Esophagus muscularis mucosa (tissue), 4 donors: ENCODE measurements around the gene DRD3. TPM values are rescaled to one million over a fixed set of nuclear protein-coding genes. Genes with fewer than 3 reads are reported as not detected.

Experiments
- DNase-seq: peaks from one replicate; pipeline ENCODE4 v3.0.0-alpha.2; 2017; ENCODE audit errors: extremely low spot score
- H3K27ac ChIP-seq, 4 donors: fragments of 200-600 bp; sonication (generic); replicated peaks in 1 of 4; 1 replicate in 3 of 4; 2 replicates in 1 of 4; pipeline ENCODE4 v1.5.1; 2016 to 2019; ENCODE audit warnings: mild to moderate bottlenecking in 1 of 4
- H3K27me3 ChIP-seq, 4 donors: fragments of 200-600 bp; sonication (generic); one replicate each; pipeline versions ENCODE4 v1.5.1 to v1.6.0; 2016 to 2019
- H3K36me3 ChIP-seq, 4 donors: fragments of 200-600 bp; sonication (generic); one replicate each; pipeline ENCODE4 v1.5.1; 2016 to 2019
- H3K4me1 ChIP-seq, 4 donors: fragments of 200-600 bp; sonication (generic); one replicate each; pipeline ENCODE4 v1.5.1; 2016 to 2019
- H3K4me3 ChIP-seq, 4 donors: fragments of 200-600 bp; sonication (generic); 1 replicate in 2 of 4; 2 replicates in 2 of 4; pipeline ENCODE4 v1.5.1; 2016 to 2019; ENCODE audit warnings: mild to moderate bottlenecking in 4 of 4, moderate library complexity in 1 of 4
- H3K9me3 ChIP-seq, 4 donors: fragments of 200-600 bp; sonication (generic); 1 replicate in 3 of 4; 2 replicates in 1 of 4; pipeline ENCODE4 v1.5.1; 2016 to 2019
- EP300 ChIP-seq: sonication (generic); formaldehyde crosslinking; IDR thresholded peaks from one replicate; pipeline ENCODE4 v1.6.1; 2017; ENCODE audit warnings: antibody characterized with exemption
- POLR2A ChIP-seq: fragments of 450-650 bp; IDR thresholded peaks from one replicate; pipeline ENCODE4 v1.6.1; 2017; ENCODE audit warnings: antibody characterized with exemption, moderate library complexity, mild to moderate bottlenecking, low read depth
- POLR2AphosphoS5 ChIP-seq, 2 donors: sonication (generic); formaldehyde crosslinking; IDR thresholded peaks; one replicate each; pipeline ENCODE4 v1.6.1; 2017; ENCODE audit warnings: antibody characterized with exemption in 2 of 2
- WGBS: methylation state at CpG from one replicate; pipeline ENCODE4 v1.1.5; 2018; 5-methylcytosine and 5-hydroxymethylcytosine counted together
- intact Hi-C: fragments of 100-400 bp; cut with DNase I; formaldehyde crosslinking; loops from one replicate; pipeline ENCODE4 v1.15.1; 2023
- total RNA-seq, 4 donors: library from RNA; depleted of rRNA; stranded (reverse); fragments of >200 nt; gene quantifications; one replicate each; pipeline versions ENCODE4 v1.1.0 to v1.2.1, GENCODE V29; 2016
- TF ChIP-seq, protein P1 (sequence below), 3 experiments: fragments of 200-600 bp in 2 of 3; fragments of 450-650 bp in 1 of 3; sonication (generic) in 2 of 3; IDR thresholded peaks; one replicate each; pipeline ENCODE4 v1.5.1; 2017 to 2019; ENCODE audit warnings: antibody characterized with exemption in 3 of 3, mild to moderate bottlenecking in 2 of 3, moderate library complexity in 1 of 3

The DRD3 gene
- total RNA-seq, 4 donors from 2014 or later, result not detected

DNA sequence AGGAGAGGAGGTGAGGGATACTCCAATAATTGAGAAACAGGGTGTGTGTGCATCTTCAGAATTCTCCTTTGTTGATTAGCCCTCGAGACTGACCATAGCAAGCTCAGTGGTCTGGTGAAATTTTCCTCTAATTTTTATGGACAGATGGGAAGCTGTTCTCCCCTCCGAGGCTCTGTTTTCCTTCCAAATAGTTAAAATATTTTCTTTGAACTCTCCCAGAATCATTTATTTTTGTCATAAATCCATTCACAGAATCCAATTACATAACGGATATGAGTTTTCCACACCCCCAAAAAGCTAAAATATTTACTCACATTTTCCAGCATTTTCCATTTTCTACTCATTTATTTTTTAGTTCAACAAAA, 85.9 kb downstream of the DRD3 start:
- no peak for TF ChIP-seq POLR2A
- WGBS, result 26% methylated on average over 3 of the region's 3 CpGs

GRCh38 chr3:114092151-114093015, 86.5 kb downstream of the DRD3 start:
- no peak overlapping the region for H3K4me3 ChIP-seq
- no peaks in the 10 kb centered on the region for H3K9me3 ChIP-seq
- peaks cover 4 to 18% (median 15%) of the 10 kb centered on the region in 4 donors for H3K4me1 ChIP-seq
- no peaks in the 10 kb centered on the region for H3K27me3 ChIP-seq
- TF ChIP-seq EP300, result no peak
- TF ChIP-seq POLR2A, result no peak
- TF ChIP-seq POLR2AphosphoS5 (IDR thresholded peaks at IDR 0.05), result no peak
- TF ChIP-seq, protein P1, sequence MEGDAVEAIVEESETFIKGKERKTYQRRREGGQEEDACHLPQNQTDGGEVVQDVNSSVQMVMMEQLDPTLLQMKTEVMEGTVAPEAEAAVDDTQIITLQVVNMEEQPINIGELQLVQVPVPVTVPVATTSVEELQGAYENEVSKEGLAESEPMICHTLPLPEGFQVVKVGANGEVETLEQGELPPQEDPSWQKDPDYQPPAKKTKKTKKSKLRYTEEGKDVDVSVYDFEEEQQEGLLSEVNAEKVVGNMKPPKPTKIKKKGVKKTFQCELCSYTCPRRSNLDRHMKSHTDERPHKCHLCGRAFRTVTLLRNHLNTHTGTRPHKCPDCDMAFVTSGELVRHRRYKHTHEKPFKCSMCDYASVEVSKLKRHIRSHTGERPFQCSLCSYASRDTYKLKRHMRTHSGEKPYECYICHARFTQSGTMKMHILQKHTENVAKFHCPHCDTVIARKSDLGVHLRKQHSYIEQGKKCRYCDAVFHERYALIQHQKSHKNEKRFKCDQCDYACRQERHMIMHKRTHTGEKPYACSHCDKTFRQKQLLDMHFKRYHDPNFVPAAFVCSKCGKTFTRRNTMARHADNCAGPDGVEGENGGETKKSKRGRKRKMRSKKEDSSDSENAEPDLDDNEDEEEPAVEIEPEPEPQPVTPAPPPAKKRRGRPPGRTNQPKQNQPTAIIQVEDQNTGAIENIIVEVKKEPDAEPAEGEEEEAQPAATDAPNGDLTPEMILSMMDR (IDR thresholded peaks at IDR 0.05), result no peak
- peaks cover 4 to 7% (median 6%) of the 10 kb centered on the region in 4 donors for H3K36me3 ChIP-seq
- DNase-seq, result no peak
- intact Hi-C loops, result no loop called here
- 65% methylated on average over 13 of the region's 13 CpGs for WGBS
- peak overlapping the region in 2 of 4 donors; percentile 3 to 28 for H3K27ac ChIP-seq

More for the DNA sequence above, 85.9 kb downstream of the DRD3 start:
- Histone ChIP-seq H3K9me3 (no peaks in the 10 kb centered on the region), H3K27me3 (no peaks in the 10 kb centered on the region), H3K4me1 (peaks cover 4 to 18% (median 15%) of the 10 kb centered on the region in 4 donors), H3K36me3 (peaks cover 0 to under 1% (median 0%) of the 10 kb centered on the region in 4 donors), H3K4me3 (no peak overlapping the region), H3K27ac (peak overlapping the region in 1 of 4 donors; percentile 28)
- DNase-seq, result no peak
- intact Hi-C loops, result no loop called here

- TF ChIP-seq EP300, result no peak
- TF ChIP-seq, protein P1 (IDR thresholded peaks at IDR 0.05), result no peak
- no peak for TF ChIP-seq POLR2AphosphoS5 (IDR thresholded peaks at IDR 0.05)
- TF ChIP-seq POLR2A, result no peak
- Histone ChIP-seq H3K27ac (no peak overlapping the region), H3K4me1 (peaks cover 4 to 18% (median 15%) of the 10 kb centered on the region in 4 donors), H3K4me3 (no peak overlapping the region), H3K9me3 (no peaks in the 10 kb centered on the region), H3K36me3 (peaks cover 20 to 34% (median 32%) of the 10 kb centered on the region in 4 donors), H3K27me3 (no peaks in the 10 kb centered on the region)
- DNase-seq, result no peak
- intact Hi-C loops, result no loop called here
These were observed 89.2 kb downstream of the DRD3 start for GRCh38 chr3:114089675-114090074.

DNA sequence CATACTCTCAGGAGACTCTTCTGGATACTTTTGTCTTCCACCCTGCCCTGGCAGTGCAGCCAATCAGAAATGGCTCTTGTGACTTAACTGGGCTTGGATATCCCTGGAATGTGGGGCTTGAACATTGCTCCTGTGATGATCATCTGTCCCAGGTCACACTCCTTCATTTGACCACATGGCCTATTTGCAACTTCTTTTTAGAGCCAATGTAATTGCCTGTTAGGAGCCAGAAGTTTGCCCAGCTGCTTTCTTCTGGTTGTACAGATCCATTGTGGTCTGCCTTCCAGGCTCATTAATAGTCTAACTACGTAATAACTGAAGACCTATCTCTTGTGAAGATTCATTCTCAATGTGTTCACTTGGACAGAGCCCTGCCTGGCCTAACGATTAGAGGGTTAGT, 92.5 kb downstream of the DRD3 start:
- peaks cover 20 to 64% (median 47%) of the 10 kb centered on the region in 4 donors for H3K36me3 ChIP-seq
- H3K9me3 ChIP-seq, result no peaks in the 10 kb centered on the region
- H3K27ac ChIP-seq, result no peak overlapping the region

DNA sequence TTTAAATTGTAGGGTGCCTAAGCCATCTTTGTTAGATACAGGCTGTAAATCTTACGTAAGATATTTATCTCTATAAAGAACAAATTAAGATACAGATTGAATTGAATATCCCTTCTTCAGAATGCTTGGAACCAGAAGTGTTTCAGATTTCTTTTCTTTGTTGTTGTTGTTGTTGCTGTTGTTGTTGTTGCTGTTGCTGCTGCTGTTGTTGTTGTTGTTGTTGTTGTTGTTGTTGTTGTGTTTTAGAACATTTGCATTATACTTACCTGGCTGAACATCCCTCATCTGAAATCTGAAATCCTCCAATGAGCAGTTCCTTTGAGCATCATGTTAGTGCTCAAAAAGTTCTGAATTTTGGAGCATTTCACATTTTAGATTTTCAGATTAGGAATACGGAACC, 95.7 kb downstream of the DRD3 start:
- no peak for DNase-seq
- 95% methylated on average over 2 of the region's 2 CpGs for WGBS
- Histone ChIP-seq H3K27me3 (no peaks in the 10 kb centered on the region), H3K36me3 (peaks cover 25 to 92% (median 64%) of the 10 kb centered on the region in 4 donors), H3K9me3 (no peaks in the 10 kb centered on the region), H3K4me3 (no peak overlapping the region), H3K4me1 (peaks cover 0 to 3% (median 2%) of the 10 kb centered on the region in 4 donors), H3K27ac (no peak overlapping the region)
- TF ChIP-seq EP300 (no peak), POLR2AphosphoS5 (IDR thresholded peaks at IDR 0.05) (no peak), POLR2A (no peak)
- TF ChIP-seq, protein P1 (IDR thresholded peaks at IDR 0.05), result no peak
- intact Hi-C loops, result no loop called here

More for the DNA sequence above, 92.5 kb downstream of the DRD3 start:
- Histone ChIP-seq H3K27me3 (no peaks in the 10 kb centered on the region), H3K4me3 (no peak overlapping the region), H3K4me1 (no peaks in the 10 kb centered on the region)
- no peak for DNase-seq
- intact Hi-C loops, result no loop called here
- WGBS, result 91% methylated on average over 2 of the region's 2 CpGs
- TF ChIP-seq, protein P1 (IDR thresholded peaks at IDR 0.05), result no peak
- no peak for TF ChIP-seq POLR2A
- no peak for TF ChIP-seq POLR2AphosphoS5 (IDR thresholded peaks at IDR 0.05)
- no peak for TF ChIP-seq EP300
